Adrenal gland (tissue), 12 donors: Measurements from ENCODE around the gene GPC2. TPM values are rescaled to one million over a fixed set of nuclear protein-coding genes. Genes with fewer than 3 reads are reported as not detected.

Experiments
- DNase-seq, 7 donors: peaks; one replicate each; pipeline ENCODE4 v3.0.0-alpha.2; 2019 to 2020
- H3K27ac ChIP-seq, 5 donors: fragments of 200-600 bp; sonication (generic) in 4 of 5; 1 replicate in 3 of 5; 2 replicates in 2 of 5; pipeline versions ENCODE4 v1.5.1 to v1.8.0; 2016 to 2020; ENCODE audit warnings: mild to moderate bottlenecking in 1 of 5
- H3K27me3 ChIP-seq: fragments of 200-600 bp; 2 replicates; pipeline ENCODE4 v1.8.0; 2021
- H3K36me3 ChIP-seq, 2 donors: fragments of 200-600 bp; replicated peaks in 1 of 2; 1 replicate in 1 of 2; 2 replicates in 1 of 2; pipeline versions ENCODE4 v1.5.1 to v1.8.0; 2018 to 2022
- H3K4me1 ChIP-seq, 2 donors: fragments of 200-600 bp; replicated peaks in 1 of 2; 1 replicate in 1 of 2; 2 replicates in 1 of 2; pipeline versions ENCODE4 v1.5.1 to v1.8.0; 2018 to 2021
- H3K4me3 ChIP-seq, 4 donors: fragments of 200-600 bp; sonication (generic) in 3 of 4; one replicate each; pipeline ENCODE4 v1.5.1; 2016 to 2018
- H3K9me3 ChIP-seq, 3 donors: fragments of 200-600 bp; sonication (generic) in 1 of 3; replicated peaks in 1 of 3; 1 replicate in 2 of 3; 2 replicates in 1 of 3; pipeline versions ENCODE4 v1.5.1 to v1.8.0; 2016 to 2021
- CTCF ChIP-seq, 6 experiments: fragments of 450-650 bp in 4 of 6; fragments of 200-600 bp in 2 of 6; sonication (generic) in 1 of 6; IDR thresholded peaks; 1 replicate in 5 of 6; 2 replicates in 1 of 6; pipeline versions ENCODE4 v1.5.1 to v1.8.0; 2016 to 2021; ENCODE audit warnings: antibody characterized with exemption in 6 of 6, mild to moderate bottlenecking in 2 of 6, moderate library complexity in 1 of 6
- POLR2A ChIP-seq, 2 donors: fragments of 450-650 bp; IDR thresholded peaks; one replicate each; pipeline ENCODE4 v1.6.1; 2017; ENCODE audit warnings: antibody characterized with exemption in 2 of 2, mild to moderate bottlenecking in 2 of 2, moderate library complexity in 1 of 2
- WGBS, 4 donors: extraction: QIAGEN DNeasy Blood & Tissue Kit in 2 of 4; methylation state at CpG; one replicate each; pipeline versions ENCODE4 v1.1.5 to v1.1.7; 2013 to 2017; 5-methylcytosine and 5-hydroxymethylcytosine counted together
- intact Hi-C, 2 donors: fragments of 100-400 bp; cut with DNase I; formaldehyde crosslinking; loops; one replicate each; pipeline versions ENCODE4 v1.14.1 to v1.15.0; 2022 to 2023
- polyA plus RNA-seq, 3 donors: library from polyadenylated mRNA; stranded (reverse); fragments of 200-250 nt in 2 of 3; fragments of 350-450 nt in 1 of 3; fragmentation: Illumina TruSeq in 1 of 3; extraction: RNeasy Lipid Tissue Mini Kit (QIAGEN cat#74804) in 1 of 3; gene quantifications; one replicate each; pipeline ENCODE4 v1.2.3, GENCODE V29; 2013 to 2014
- total RNA-seq, 9 donors: library from RNA; depleted of rRNA in 4 of 9; stranded (reverse); fragments of >200 nt in 4 of 9; fragments of 120-200 nt in 1 of 9; fragmentation: NEBNext Ultra II Directional in 1 of 9; extraction: Animal tissue kit (Norgen Biotek cat#: 25700) in 1 of 9; gene quantifications; one replicate each; pipeline versions ENCODE4 v1.1.0 to v1.2.4, GENCODE V29; 2013 to 2023
- donor health status: healthy with polysubstance abuse.
- donor health status: Bipolar disorder and iron deficiency.
- donor health status: DM: yes; HTN: yes; CAD: no.
- donor health status: DM: no; HTN: no; CAD: no.
- donor health status: DM: no; HTN: no; CAD: no.
- donor health status: DM: yes; HTN: yes; CAD: no.

The GPC2 gene
- total and polyA plus RNA-seq, 12 donors, result 0.05 to 4.3 (median 1.1) TPM

- H3K4me1 ChIP-seq, result peaks cover 14 to 26% of the 10 kb centered on the region in 2 donors
- intact Hi-C loops, result no loop called here
- TF ChIP-seq CTCF (IDR thresholded peaks at IDR 0.05), result no peak
- no peak for TF ChIP-seq POLR2A (IDR thresholded peaks at IDR 0.05)
- 40 to 71% (median 63%) methylated on average over 1 of the region's 1 CpG for WGBS, 4 donors
- H3K36me3 ChIP-seq, result no peaks in the 10 kb centered on the region
- no peaks in the 10 kb centered on the region for H3K27me3 ChIP-seq
- H3K4me3 ChIP-seq, result no peak overlapping the region
- DNase-seq, result no peak
- H3K9me3 ChIP-seq, result no peaks in the 10 kb centered on the region
- H3K27ac ChIP-seq, result no peak overlapping the region
Measured at GRCh38 chr7:100128637-100128963, 48.6 kb downstream of the GPC2 start.

- DNase-seq, result peak in 3 of 7 donors; percentile 38 to 43 (median 39)
- WGBS, 4 donors, result 4 to 6% (median 5%) methylated on average over 22 to 37 of the region's 37 CpGs
- no peaks in the 10 kb centered on the region for H3K9me3 ChIP-seq
- H3K27ac ChIP-seq, result peak overlapping the region in 3 of 5 donors; percentile 87 to 99 (median 95)
- H3K4me3 ChIP-seq, result peak overlapping the region; percentile 25 to 95 (median 71)
- H3K4me1 ChIP-seq, result peaks cover 14 to 26% of the 10 kb centered on the region in 2 donors
- H3K36me3 ChIP-seq, result no peaks in the 10 kb centered on the region
- TF ChIP-seq CTCF (IDR thresholded peaks at IDR 0.05), result no peak
- no peak for TF ChIP-seq POLR2A (IDR thresholded peaks at IDR 0.05)
- intact Hi-C loops, result no loop called here
- H3K27me3 ChIP-seq, result no peaks in the 10 kb centered on the region
Measured at GRCh38 chr7:100127866-100128636, 49.1 kb downstream of the GPC2 start.

- 0 to 1% (median 0%) methylated on average over 24 to 85 of the region's 85 CpGs for WGBS, 4 donors
- peaks cover 14 to 26% of the 10 kb centered on the region in 2 donors for H3K4me1 ChIP-seq
- no peaks in the 10 kb centered on the region for H3K27me3 ChIP-seq
- no peaks in the 10 kb centered on the region for H3K36me3 ChIP-seq
- peak within 1 kb of the TSS; percentile 87 to 99 (median 92) for H3K27ac ChIP-seq
- peak within 1 kb of the TSS; percentile 57 to 95 (median 71) for H3K4me3 ChIP-seq
- DNase-seq, result peak; percentile 88 to 94 (median 91)
- TF ChIP-seq CTCF (IDR thresholded peaks at IDR 0.05), result no peak
- peak; percentile 22 to 59 for TF ChIP-seq POLR2A (IDR thresholded peaks at IDR 0.05)
- intact Hi-C loops, result no loop called here
- H3K9me3 ChIP-seq, result no peaks in the 10 kb centered on the region
Measured at GRCh38 chr7:100126931-100127865, 50.0 kb downstream of the GPC2 start, which contains the start of gene MBLAC1. Gene MBLAC1, plus strand, starts transcription at chr7:100126967. Its CDS starts 429 bp downstream, at chr7:100127396.
